HG03432 (cell line): Measurements from ENCODE around the gene REXO5.
"Not testable (repeated sequence)": the region's sequence is repeated elsewhere in the genome, so short reads cannot be mapped to it uniquely, and the experiment has no call there.

Experiments used
- ATAC-seq: cut with Tn5 transposase; IDR thresholded peaks from one replicate; pipeline ENCODE4 v1.9.1; 2021; ENCODE audit warnings: mild to moderate bottlenecking, moderate library complexity; ENCODE audit not compliant: unreplicated experiment

The REXO5 gene

DNA sequence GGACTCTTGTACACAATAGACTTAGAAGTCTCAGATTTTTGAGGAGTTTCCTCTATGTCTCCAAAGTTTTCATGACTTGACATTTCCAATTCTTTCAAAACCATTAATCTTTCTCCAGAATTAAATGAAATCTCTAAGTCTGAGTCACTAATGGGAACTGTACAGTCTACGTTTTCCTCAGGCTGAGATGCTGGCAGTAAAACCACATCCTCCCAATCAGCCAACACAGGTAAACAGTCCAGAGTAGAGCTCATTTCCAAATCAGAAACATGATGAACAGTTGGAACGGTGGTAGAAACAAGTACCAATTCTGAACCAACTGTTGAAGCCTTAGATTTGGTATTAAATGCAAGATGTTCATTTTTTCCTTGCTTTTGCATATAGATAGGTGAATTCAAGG, 8.0 kb upstream of the REXO5 start:
- no peak for ATAC-seq

DNA sequence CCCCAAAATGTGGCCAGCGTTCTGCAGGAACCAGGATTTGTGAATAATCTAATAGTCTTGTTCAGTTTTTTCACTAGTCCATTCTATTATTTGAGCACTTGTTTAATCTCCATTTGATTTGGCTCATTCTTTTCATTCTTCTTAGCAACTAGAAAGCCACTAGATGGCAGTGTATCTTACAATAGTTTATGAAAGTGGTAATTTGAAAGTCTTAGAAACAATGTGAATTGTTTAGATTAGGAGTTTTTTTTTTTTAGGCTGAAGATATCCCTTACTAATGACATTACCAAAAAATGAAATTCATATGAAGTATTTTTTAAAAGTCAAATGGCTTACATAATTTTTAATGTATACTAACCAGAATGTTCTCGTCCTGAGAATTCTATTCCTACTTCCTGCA, 6.7 kb upstream of the REXO5 start:
- ATAC-seq: no peak

DNA sequence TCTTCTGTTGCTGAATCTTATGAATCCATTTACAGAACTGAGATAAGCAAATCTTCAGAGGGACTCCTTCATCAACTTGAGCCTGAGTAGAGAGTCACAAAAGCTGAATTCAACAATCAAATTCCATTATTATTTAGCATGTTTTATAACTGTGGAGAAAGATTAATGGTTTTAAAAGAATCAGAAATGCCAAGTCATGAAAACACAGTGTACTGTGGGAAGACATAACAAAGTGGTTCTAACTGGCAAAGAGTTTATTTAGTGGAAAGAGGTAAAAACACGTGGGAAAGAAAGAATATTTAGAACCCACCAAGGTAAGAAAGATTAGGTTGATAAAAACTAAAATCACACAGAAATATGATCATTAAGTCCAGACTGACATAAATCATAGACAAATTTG, 5.0 kb upstream of the REXO5 start:
- no peak for ATAC-seq

DNA sequence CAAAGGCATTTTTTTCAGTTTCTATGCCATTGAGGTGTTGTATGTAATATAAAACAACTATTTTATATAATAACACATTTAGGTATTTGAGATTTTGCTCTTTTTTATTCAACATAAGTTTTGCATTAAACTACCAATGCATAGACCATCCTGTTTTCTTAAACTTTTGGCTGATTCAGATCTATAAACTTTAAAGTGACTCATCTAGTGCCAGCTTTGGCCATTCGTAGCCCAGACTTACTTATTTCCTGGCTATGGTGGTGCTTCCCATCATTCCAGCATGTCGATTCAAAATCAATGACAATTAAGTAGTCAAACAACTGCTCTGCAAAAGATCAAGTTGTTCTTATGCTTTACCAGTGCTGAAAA, 3.2 kb upstream of the REXO5 start:
- ATAC-seq: no peak

DNA sequence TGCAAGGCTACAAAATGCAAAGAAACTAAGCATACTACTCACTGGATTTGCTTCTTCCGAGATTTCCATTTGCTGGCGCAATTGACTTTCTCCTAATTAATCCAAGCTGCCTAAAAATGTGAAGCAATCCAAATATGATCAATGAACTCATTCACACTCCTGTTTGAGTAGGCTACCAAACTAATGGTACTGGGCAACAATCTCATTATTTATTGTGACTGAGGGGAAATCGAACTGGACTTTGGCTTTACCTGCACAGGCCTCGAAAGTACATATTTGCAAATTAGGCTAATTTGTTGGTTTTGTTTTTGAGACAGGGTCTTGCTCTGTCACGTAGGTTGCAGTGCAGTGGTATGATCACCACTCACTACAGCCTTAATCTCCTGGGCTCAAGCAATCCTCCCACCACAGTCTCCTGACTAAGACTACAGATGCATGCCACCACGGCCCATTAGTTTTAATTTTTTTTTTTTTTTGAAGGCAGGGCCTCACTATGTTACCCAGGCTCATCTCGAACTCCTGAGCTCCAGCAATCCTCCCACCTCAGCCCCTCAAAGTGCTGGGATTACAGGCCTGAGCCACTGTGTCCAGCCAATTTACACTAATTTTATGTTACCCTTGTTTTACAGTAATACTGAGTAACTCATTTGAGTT, 2.6 kb upstream of the REXO5 start:
- no peak for ATAC-seq

DNA sequence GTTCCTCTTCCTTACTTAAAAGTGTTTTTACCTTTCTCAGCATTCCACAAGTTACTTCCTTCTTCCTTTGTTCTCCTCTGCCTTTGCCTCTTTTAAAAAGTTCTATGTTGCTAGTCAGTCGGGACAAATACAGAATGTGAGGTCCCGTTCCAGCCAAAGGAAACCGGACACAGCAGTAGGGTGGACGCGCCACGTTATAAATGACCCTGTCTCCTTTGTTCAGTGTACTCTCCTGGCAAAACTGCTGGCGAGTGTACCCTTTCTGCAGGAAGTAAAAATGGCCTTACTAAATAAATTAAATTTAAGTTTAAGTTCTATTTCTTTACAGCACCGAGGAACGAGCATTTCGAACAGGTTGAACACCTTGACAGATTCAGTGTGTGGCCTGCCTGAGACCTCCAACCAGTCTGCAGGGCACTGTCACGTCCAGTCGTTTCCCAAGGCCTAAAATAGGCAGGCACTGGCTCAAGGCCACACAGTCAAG, 601 bp upstream of the REXO5 start:
- ATAC-seq: not testable (repeated sequence)

DNA sequence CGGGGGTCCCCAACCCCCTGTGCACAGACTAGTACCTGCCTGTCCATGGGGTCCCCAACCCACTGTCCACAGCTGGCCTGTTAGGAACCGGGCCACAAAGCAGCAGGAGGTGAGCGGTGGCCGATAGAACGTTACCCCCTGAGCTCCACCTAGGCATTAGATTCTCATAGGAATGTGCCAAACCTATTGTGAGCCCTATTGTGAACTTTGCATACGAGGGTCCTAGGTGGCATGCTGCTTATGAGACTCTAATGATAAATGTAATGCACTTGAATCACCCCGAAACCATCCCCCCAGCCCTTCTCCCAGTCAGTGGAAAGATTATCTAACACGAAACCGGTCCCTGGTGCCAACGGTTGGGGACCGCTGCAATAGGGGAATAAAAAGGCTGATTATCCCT, 1.5 kb downstream of the REXO5 start:
- no peak for ATAC-seq

DNA sequence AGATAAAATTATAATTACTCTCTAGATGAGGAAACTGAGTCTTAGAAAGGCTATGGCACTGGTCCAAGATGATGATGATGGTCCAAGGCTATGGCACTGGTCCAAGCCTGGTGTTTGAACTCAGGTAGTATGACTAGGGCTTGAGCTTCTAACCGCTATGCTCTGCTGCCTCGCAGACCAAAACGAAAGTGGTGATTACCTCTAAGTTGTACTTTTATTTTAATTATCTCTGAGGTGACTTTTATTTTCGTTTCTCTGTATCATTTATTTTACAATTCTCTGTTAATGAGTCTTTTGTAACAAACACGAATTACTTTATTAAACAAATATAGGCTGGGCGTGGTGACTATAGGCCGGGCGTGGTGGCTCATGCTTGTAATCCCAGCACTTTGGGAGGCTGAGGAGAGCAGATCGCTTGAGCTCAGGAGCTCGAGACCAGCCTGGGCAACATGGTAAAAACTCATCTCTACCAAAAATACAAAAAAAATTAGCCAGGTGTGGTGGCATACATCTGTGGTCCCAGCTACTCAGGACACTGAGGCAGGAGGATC, 5.6 kb downstream of the REXO5 start:
- no peak for ATAC-seq

DNA sequence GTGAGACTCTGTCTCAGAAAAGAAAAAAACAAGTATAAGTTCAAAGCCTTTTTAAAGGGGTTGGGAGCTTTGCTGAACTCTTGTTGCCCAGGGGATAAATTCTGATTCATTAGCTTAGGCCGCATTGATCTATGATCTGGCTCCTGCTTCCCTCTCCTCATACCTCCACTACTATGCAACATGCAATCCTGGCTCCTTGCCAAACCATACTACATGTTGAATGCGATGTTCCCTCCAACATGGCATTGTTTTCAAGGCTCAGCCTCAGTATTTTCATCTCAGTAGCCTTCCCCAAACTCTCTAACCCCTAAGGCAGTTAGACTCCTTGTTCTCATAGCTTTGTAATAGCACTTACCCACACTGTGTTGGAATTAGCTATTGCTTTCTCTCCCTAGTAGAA, 6.2 kb downstream of the REXO5 start:
- no peak for ATAC-seq

DNA sequence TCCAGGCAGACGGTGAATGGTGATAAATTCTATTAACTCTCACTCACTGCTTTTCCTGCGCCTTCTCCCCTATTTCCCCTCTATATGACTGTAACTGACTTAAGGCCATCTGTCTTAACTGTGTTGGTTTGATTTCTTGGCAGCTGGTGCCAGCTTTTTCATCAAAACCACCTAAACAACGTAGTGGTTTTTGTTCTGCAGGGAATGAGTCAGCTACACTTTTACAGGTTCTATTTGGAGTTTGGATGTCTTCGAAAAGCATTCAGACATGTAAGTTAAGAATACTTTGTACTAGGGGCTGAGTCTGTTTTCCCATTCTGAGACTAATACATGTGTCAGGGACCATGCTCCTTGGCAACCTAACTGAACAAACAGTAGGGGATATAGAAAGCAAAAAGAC, 8.5 kb downstream of the REXO5 start:
- no peak for ATAC-seq

DNA sequence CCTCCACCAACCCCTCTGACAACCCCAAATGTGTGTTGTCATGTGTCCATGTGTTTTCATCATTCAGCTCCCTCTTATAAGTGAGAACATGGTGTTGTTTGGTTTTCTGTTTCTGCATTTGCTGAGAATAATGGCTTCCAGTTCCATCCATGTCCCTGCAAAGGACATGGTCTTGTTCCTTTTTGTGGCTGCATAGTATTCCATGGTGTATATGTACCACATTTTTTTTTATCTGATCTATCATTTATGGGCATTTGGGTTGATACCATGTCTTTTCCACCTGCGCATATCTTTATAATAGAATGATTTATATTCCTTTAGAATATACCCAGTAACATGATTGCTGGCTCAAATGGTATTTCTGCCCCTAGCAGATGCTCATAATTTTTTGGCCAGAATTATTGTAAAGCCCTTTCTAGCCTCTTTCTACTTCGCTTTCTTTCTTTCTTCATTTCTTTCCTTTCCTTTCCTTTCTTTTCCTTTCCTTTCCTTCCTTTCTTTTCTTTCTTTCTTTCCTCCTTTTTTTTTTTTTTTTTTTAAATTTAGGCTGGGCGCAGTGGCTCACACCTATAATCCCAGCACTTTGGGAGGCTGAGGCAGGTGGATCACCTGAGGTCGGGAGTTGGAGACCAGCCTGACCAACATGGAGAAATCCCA, 12.7 kb downstream of the REXO5 start:
- no peak for ATAC-seq

DNA sequence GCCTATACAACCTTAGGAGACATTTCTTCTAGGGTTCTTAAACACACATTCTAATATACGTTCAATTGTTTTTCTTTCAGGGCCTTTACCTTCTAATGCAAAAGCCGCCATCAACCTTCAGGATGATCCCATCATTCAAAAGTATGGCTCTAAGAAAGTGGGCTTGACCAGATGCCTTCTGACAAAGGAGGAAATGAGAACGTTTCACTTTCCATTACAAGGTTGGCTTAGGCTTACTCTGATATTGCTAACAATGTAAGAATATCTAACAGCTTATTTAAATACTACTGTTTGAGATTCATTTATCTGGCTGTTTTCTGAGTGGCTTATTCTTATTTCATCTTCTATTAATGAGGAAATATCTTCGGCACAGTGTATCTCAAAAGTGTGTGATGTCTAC, 15.4 kb downstream of the REXO5 start:
- no peak for ATAC-seq

DNA sequence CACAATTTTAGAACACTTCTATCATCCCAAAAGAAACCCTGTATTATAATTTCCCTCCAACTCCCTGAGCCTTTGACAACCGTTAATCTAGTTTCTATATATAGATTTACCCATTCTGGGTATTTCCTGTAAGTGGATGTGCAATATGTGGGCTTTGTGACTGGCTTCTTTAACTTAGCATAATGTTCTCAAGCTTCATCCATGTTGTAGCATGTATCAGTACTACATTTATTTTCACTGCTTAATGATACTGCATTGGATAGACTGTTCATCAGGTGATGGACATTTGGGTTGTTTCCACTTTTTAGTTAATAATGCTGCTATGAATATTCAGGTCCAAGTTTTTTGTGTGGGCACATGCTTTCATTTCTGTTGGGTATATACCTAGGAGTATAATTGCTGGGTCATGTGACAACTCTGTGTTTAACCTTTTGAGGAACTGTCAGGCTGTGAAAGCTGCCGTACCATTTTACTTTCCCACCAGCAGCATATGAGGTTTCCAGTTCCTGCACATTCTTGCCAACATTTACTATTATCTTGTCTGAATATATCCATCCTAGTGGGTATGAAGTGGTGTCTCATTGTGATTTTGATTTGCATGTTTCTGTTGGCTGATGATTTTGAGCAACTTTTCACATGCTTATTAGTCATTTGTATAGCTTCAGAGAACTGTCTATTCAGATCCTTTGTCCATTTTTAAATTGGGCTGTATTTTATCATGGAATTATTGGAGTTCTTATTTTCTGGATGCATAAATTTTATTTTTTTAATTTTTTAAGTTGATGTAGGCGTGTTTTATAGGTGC, 16.4 kb downstream of the REXO5 start:
- ATAC-seq: no peak

DNA sequence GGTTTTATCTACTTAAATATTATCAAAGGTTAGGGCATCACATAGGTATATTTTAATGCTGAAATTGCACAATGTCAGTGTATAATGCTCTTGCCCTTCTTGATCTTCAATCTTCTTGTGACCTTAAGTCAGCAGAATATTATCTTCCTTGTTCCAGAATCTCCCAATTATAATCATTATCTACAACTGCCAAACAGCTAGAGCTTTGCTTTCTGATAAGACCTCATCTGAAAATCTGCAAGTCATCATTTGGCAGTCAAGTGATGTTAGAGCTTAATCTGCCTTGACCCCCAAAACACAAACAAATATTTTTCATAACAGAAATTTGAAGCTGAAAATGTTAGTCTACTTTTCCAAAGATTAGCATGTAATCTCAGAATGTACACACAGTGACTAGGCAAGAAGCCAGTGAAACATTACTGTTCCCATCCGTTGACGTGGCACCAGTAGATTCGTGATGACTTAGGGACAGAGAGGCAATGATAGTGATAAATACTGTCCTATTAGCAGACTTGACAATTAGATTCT, 19.8 kb downstream of the REXO5 start:
- ATAC-seq: no peak

DNA sequence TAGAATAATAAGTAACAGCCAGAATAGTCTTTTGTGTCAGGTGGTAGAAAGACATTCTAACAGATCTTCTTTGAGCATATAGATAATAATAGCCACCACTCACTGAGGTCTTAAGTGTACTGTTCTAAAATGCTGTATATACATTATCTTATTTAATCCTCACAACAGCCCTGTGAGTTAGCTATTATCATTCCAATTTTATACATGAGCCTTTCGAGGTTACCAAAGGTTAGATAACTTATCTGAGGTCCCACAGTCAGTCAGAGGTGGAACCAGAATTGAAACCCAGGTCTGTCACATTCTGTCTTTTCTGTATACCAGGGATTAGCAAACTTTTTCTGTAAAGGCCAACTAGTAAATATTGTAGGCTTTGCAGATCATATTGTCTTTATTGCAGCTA, 23.2 kb downstream of the REXO5 start:
- ATAC-seq: no peak

DNA sequence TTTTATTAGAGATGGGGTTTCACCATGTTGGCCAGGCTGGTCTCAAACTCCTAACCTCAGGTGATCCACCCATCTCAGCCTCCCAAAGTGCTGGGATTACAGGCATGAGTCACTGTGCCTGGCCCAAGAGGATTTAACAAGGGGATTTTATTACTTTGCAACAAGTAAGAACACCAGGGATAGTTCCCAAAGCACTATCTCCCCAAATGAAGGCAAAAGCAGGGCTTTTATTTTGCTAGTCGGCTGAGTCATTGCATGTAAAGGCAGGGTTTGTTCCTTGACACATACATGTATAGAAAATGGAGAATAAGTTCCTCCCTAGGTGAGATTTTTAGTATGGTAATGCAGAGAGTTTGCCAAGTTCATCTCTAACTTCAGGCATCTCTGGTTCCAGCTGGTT, 24.0 kb downstream of the REXO5 start:
- ATAC-seq: no peak

DNA sequence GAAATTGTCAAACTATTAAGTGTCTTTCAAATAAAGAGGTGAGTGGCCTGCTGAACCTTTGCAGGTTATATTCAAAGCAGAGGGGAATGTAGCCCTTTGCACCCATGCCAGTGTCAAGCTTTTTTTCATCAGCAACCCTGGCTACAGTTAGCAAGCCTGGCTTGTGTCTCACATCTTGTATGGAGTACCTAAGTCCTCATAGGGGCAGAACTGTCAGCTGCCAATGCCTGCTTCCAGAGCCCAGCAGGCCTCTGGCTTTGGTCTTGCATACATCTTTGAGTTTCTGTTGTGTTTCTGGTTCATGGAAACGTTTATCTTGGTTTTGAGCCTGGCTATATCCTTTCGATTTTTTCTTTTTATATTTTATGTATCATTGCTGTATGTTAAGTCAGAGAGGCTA, 26.8 kb downstream of the REXO5 start:
- ATAC-seq: no peak

DNA sequence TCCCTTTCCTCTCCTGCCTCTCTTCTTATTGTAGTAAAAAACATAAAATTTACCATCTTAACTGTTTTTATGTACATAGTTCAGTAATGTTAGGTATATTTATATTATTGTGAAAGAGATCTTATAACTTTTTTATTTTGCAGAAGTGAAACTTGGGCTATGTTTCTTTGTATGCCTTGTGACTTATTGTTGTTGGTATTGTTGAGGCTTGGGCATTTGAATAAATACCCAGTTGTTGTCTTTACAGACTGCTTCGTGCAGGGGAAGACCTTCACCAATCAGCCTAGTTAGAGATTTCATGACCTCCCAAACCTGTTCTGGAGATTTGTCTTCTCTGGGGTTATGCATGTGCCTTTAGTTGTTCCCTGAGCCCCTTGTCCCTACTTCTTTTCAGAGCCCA, 31.9 kb downstream of the REXO5 start:
- ATAC-seq: peak; percentile 47

DNA sequence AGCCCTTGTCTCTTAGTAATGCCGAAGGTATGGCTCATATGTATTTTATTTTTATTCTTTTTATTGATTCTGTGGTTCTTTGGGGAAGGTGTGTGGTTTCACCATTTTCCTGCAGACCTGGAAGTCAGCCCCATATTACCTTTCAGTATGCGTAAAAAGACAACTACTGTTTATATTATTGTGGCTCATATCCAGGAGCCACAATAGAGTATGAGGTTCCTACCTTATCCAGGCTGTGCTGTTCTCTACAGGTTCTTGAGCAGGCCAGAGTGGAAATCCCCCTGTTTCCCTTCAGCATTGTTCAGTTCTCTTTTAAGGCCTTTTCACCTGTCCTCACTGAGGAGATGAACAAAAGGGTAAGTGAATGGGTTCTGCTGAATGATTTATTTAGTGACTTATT, 33.2 kb downstream of the REXO5 start:
- no peak for ATAC-seq

DNA sequence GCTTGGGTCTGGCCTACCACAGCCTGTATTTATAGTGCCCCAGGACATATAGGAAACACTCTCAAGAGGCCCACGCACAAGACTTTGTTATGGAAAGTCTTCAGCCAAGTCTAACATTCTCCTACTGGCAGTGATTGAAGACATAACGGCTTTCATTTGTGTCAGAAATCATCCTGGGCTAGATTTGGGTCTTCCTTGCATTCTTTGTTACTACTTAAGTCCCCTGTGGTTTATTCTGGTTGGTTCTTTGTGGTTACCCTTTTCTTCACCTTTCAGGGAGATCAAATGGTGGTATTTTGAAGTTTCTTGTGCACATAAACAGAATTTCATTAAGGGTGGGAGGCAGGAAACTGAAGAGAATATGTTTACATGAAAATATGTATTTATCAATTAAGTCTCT, 37.7 kb downstream of the REXO5 start:
- no peak for ATAC-seq

DNA sequence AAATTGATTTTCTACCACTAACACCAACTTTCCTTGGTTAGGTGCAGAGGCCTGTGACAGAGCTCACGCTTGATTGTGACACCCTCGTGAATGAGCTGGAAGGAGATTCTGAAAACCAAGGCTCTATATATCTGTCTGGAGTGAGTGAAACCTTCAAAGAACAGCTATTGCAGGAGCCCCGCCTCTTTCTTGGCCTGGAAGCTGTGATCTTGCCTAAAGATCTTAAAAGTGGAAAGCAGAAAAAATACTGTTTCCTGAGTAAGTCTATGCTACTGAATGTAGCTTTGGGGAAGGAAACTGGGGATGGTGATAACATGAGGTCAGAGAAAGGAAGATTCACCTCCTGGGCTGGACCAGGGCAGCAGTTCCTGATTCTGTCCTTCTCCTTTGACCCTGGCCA, 38.3 kb downstream of the REXO5 start:
- ATAC-seq: no peak

DNA sequence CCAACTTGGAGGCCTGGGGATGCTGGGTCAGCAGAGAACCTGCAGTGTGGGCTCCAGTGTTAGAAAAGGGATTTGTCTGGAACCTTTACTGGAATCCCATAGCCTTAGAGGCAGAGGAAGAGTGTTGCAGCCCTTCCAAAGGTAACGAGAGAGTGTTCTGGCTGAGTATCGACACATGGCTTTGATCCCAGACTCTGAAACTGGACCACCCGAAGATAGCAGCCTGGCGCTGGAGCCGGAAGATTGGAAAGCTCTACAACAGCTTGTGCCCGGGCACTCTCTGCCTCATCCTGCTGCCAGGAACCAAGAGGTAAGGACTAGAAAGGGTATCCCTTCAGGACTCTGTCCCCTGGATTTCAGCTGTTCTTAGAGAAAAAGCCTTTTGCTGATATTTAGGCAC, 39.7 kb downstream of the REXO5 start:
- ATAC-seq: no peak
